ENCODE data around the gene FZR1. TPM values are rescaled to one million over a fixed set of nuclear protein-coding genes. Genes with fewer than 3 reads are reported as not detected.

FZR1 gene
- total RNA-seq, 1 donor from 2014 or later = 16.4 TPM

GRCh38 chr19:3524078-3524842, 18.1 kb downstream of the FZR1 start:
- Histone ChIP-seq H3K79me2 (ENCODE audit: low read depth) (peaks cover 21% of the 10 kb centered on the region), H2AFZ (replicated peaks) (no peak overlapping the region), H3K4me1 (no peaks in the 10 kb centered on the region), H3K4me3 (no peak overlapping the region), H3K4me2 (no peak overlapping the region), H3K9ac (no peak overlapping the region), H3F3A (ENCODE audit: low read depth) (no peaks in the 10 kb centered on the region), H3K36me3 (no peaks in the 10 kb centered on the region), H4K20me1 (ENCODE audit: low read depth) (peaks cover 76% of the 10 kb centered on the region), H3K9me3 (ENCODE audit: low read depth) (no peaks in the 10 kb centered on the region), H3K27me3 (no peaks in the 10 kb centered on the region), H3K27ac (no peak overlapping the region)
- no peak for TF ChIP-seq EZH2 (IDR thresholded peaks at IDR 0.05)
- no peak for DNase-seq (ENCODE audit: low spot score)
- peaks cover 13% of the 10 kb centered on the region for H3K36me3 Mint-ChIP-seq
- no peaks in the 10 kb centered on the region for H3K27me3 Mint-ChIP-seq (ENCODE audit: insufficient read depth, low read depth)
- no peaks in the 10 kb centered on the region for H3K9me3 Mint-ChIP-seq
- H3K27ac Mint-ChIP-seq = no peak overlapping the region
- H3K4me3 Mint-ChIP-seq = peak overlapping the region; percentile 65
- H3K4me1 Mint-ChIP-seq = peaks cover 2% of the 10 kb centered on the region

GRCh38 chr19:3524904-3525451, 18.9 kb downstream of the FZR1 start:
- Mint-ChIP-seq H3K4me1 (peaks cover 2% of the 10 kb centered on the region), H3K36me3 (peaks cover 13% of the 10 kb centered on the region), H3K9me3 (no peaks in the 10 kb centered on the region), H3K4me3 (peak overlapping the region; percentile 65), H3K27me3 (ENCODE audit: insufficient read depth, low read depth) (no peaks in the 10 kb centered on the region), H3K27ac (peak overlapping the region; percentile 42)
- H3K4me3 ChIP-seq = no peak overlapping the region
- no peak overlapping the region for H3K4me2 ChIP-seq
- no peak overlapping the region for H3K9ac ChIP-seq
- no peaks in the 10 kb centered on the region for H3F3A ChIP-seq (ENCODE audit: low read depth)
- peaks cover 15% of the 10 kb centered on the region for H3K79me2 ChIP-seq (ENCODE audit: low read depth)
- H3K9me3 ChIP-seq (ENCODE audit: low read depth) = no peaks in the 10 kb centered on the region
- peaks cover 69% of the 10 kb centered on the region for H4K20me1 ChIP-seq (ENCODE audit: low read depth)
- no peak for DNase-seq (ENCODE audit: low spot score)
- no peaks in the 10 kb centered on the region for H3K4me1 ChIP-seq
- no peaks in the 10 kb centered on the region for H3K27me3 ChIP-seq
- H3K36me3 ChIP-seq = no peaks in the 10 kb centered on the region
- H2AFZ ChIP-seq (replicated peaks) = no peak overlapping the region
- TF ChIP-seq EZH2phosphoT487 (IDR thresholded peaks at IDR 0.05) (no peak), EZH2 (IDR thresholded peaks at IDR 0.05) (no peak)
- TF ChIP-seq, protein P1, sequence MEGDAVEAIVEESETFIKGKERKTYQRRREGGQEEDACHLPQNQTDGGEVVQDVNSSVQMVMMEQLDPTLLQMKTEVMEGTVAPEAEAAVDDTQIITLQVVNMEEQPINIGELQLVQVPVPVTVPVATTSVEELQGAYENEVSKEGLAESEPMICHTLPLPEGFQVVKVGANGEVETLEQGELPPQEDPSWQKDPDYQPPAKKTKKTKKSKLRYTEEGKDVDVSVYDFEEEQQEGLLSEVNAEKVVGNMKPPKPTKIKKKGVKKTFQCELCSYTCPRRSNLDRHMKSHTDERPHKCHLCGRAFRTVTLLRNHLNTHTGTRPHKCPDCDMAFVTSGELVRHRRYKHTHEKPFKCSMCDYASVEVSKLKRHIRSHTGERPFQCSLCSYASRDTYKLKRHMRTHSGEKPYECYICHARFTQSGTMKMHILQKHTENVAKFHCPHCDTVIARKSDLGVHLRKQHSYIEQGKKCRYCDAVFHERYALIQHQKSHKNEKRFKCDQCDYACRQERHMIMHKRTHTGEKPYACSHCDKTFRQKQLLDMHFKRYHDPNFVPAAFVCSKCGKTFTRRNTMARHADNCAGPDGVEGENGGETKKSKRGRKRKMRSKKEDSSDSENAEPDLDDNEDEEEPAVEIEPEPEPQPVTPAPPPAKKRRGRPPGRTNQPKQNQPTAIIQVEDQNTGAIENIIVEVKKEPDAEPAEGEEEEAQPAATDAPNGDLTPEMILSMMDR (IDR thresholded peaks at IDR 0.05) = no peak
- no peak overlapping the region for H3K27ac ChIP-seq

- no peak overlapping the region for H2AFZ ChIP-seq (replicated peaks)
- peaks cover 52% of the 10 kb centered on the region for H4K20me1 ChIP-seq (ENCODE audit: low read depth)
- H3F3A ChIP-seq (ENCODE audit: low read depth) = no peaks in the 10 kb centered on the region
- no peak overlapping the region for H3K9ac ChIP-seq
- Mint-ChIP-seq H3K9me3 (no peaks in the 10 kb centered on the region), H3K4me1 (peaks cover 2% of the 10 kb centered on the region), H3K27me3 (ENCODE audit: insufficient read depth, low read depth) (no peaks in the 10 kb centered on the region), H3K36me3 (peaks cover 13% of the 10 kb centered on the region), H3K4me3 (no peak overlapping the region), H3K27ac (no peak overlapping the region)
- H3K27ac ChIP-seq = no peak overlapping the region
- H3K27me3 ChIP-seq = no peaks in the 10 kb centered on the region
- H3K9me3 ChIP-seq (ENCODE audit: low read depth) = no peaks in the 10 kb centered on the region
- H3K79me2 ChIP-seq (ENCODE audit: low read depth) = no peaks in the 10 kb centered on the region
- no peak overlapping the region for H3K4me2 ChIP-seq
- H3K4me3 ChIP-seq = no peak overlapping the region
- TF ChIP-seq, protein P1 (IDR thresholded peaks at IDR 0.05) = peak; percentile 34
- TF ChIP-seq EZH2phosphoT487 (IDR thresholded peaks at IDR 0.05) = no peak
- TF ChIP-seq EZH2 (IDR thresholded peaks at IDR 0.05) = no peak
- H3K36me3 ChIP-seq = no peaks in the 10 kb centered on the region
- no peak for DNase-seq (ENCODE audit: low spot score)
- no peaks in the 10 kb centered on the region for H3K4me1 ChIP-seq
Observed at GRCh38 chr19:3526507-3527237, 20.6 kb downstream of the FZR1 start.
